ENCODE measurements around the gene MAP3K19. TPM values are rescaled to one million over a fixed set of nuclear protein-coding genes. Genes with fewer than 3 reads are reported as not detected.

Gene MAP3K19
- total and polyA plus RNA-seq, 2 experiments from 2014 or later = not detected

- TF ChIP-seq ZNF462 (CRISPR knock-in tag; IDR thresholded peaks at IDR 0.05) (no peak), ZNF331 (CRISPR knock-in tag; IDR thresholded peaks at IDR 0.05; ENCODE audit: low read depth) (no peak), REST (IDR thresholded peaks at IDR 0.05; ENCODE audit: unreplicated experiment) (no peak), JUNB (IDR thresholded peaks at IDR 0.05; ENCODE audit: unreplicated experiment) (no peak)
These were observed 2.9 kb upstream of the MAP3K19 start (continued) for GRCh38 chr2:135050132-135050531.

GRCh38 chr2:135048122-135048521 is 875 bp upstream of the MAP3K19 start:
- Histone ChIP-seq H2AFZ (no peak overlapping the region; the same call in 1 of the 2 replicates), H3K27ac (ENCODE audit: low read depth) (no peak overlapping the region), H3F3A (replicated peaks; ENCODE audit: low read depth) (no peaks in the 10 kb centered on the region), H3K4me3 (no peak overlapping the region), H3K4me1 (ENCODE audit: insufficient read depth) (peaks cover 3% of the 10 kb centered on the region), H3K9me2 (ENCODE audit: insufficient read depth) (no peaks in the 10 kb centered on the region), H3K27me3 (ENCODE audit: insufficient read depth) (no peaks in the 10 kb centered on the region), H4K20me1 (replicated peaks; ENCODE audit: insufficient read depth) (peaks cover 5% of the 10 kb centered on the region; the same call in 1 of the 2 replicates), H3K79me2 (replicated peaks; ENCODE audit: insufficient read depth) (peaks cover 9% of the 10 kb centered on the region), H3K36me3 (ENCODE audit: insufficient read depth) (no peaks in the 10 kb centered on the region), H3K4me2 (no peak overlapping the region)
- Mint-ChIP-seq H3K36me3 (ENCODE audit: low read depth) (peaks cover 4% of the 10 kb centered on the region; the same call in 1 of the 3 replicates), H3K4me3 (no peak overlapping the region), H3K9me3 (no peaks in the 10 kb centered on the region), H3K4me1 (peaks cover 2% of the 10 kb centered on the region; the same call in 2 of the 3 replicates), H3K27me3 (ENCODE audit: insufficient read depth, low read depth, poor library complexity) (peaks cover 2% of the 10 kb centered on the region), H3K27ac (no peak overlapping the region)
- ATAC-seq = no peak
- DNase-seq (ENCODE audit: low spot score) = no peak
- TF ChIP-seq CTCF (conservative IDR thresholded peaks at IDR 0.05; ENCODE audit: low read depth in 2 of 2) (no peak), NANOG (IDR thresholded peaks at IDR 0.05; ENCODE audit: borderline replicate concordance) (no peak), POLR2AphosphoS5 (IDR thresholded peaks at IDR 0.05; ENCODE audit: low read depth) (no peak), ETS1 (IDR thresholded peaks at IDR 0.05) (no peak), REST (IDR thresholded peaks at IDR 0.05; ENCODE audit: unreplicated experiment) (no peak)

Data from GM23338 (cell line).